ENCODE measurements around the gene XKR8.

The XKR8 gene, protein sequence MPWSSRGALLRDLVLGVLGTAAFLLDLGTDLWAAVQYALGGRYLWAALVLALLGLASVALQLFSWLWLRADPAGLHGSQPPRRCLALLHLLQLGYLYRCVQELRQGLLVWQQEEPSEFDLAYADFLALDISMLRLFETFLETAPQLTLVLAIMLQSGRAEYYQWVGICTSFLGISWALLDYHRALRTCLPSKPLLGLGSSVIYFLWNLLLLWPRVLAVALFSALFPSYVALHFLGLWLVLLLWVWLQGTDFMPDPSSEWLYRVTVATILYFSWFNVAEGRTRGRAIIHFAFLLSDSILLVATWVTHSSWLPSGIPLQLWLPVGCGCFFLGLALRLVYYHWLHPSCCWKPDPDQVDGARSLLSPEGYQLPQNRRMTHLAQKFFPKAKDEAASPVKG

DNA sequence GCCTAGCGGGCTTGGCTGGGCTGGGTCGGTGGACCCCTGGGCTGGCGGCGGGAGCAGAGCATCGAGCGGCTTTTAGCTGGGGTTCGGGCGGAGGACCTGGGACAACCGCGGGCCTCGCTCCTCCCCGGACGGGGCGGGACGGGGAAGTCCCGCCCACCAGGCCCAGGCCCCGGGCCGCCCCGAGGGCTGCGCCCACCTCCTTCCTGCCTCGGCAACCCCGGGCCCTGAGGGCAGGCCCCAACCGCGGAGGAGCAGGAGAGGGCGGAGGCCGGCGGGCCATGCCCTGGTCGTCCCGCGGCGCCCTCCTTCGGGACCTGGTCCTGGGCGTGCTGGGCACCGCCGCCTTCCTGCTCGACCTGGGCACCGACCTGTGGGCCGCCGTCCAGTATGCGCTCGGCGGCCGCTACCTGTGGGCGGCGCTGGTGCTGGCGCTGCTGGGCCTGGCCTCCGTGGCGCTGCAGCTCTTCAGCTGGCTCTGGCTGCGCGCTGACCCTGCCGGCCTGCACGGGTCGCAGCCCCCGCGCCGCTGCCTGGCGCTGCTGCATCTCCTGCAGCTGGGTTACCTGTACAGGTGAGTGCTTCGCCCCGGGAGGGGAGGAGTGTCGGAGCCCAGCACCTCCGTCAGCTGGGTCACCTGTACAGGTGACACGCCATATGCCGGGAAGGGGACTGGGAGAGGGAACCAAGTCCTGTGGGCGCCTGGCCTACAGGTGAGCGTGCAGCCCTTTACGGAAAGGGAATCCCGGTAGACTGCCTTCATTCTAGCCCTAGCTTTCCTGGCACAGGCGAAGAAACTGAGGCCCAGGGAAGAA, at the start of gene XKR8:
Gene XKR8 (plus strand): TSS at position 182 of the 812 bp plus-strand sequence. CDS start 97 bp downstream, at position 279.
- DNase-seq: peak; percentile 90

DNA sequence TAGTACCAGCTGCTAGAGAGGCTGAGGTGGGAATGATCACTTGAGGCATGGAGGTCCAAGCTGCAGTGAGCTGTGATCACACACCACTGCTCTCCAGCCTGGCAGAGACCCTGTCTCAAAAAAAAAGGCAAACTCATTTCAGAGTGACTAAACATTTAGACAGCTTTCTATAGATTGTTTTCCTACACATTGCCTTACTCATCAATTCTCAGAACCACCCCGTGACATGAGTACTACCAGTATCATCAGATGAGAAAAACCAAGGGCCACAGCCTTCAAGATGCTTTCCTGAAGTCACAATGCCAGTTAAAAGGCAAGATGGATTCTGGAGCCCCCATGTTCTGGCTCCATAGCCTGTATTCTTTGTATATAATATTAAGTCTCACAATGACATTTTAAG, 47.3 kb upstream of the XKR8 start:
- DNase-seq: no peak

DNA sequence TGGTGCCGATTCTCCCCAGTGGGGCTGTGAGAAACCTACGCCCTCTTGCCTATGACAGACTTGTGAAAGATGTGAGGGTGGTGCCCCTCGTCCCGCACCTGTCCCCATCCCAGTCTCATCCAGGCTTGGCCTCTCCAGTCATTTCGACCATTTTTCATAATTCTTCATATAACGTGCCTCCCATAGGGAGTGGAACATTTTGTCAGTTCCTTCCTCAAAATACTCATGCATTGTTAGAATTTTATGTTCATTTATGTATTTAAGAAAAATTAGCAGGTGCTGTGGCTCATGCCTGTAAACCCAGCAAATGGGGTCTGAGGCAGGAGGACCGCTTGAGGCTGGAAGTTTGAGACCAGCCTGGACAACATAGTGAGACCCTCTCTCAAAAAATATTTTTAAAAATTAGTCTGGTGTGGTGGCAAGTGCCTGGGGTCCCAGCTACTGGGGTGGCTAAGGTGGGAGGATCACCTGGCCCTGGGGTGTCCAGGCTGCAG, 44.6 kb upstream of the XKR8 start:
- no peak for DNase-seq

DNA sequence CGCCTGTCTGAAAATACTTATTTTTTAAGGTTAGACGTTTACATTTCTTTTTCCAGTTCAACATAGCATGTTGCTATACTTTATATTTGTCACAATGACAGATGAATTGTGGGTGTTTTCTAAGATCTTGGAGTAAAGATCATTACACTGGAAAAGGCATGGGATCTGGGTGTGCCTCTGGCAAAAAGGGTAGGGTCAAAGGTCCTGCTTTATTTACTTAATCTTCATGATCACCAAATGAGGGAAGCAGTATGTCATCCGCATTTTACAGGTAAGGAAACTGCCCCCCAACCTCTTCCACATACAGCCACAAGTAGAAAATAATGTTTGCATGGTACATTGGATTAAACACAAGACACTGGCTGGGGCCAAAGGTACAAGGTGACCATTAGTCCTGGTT, 37.5 kb upstream of the XKR8 start:
- no peak for DNase-seq

DNA sequence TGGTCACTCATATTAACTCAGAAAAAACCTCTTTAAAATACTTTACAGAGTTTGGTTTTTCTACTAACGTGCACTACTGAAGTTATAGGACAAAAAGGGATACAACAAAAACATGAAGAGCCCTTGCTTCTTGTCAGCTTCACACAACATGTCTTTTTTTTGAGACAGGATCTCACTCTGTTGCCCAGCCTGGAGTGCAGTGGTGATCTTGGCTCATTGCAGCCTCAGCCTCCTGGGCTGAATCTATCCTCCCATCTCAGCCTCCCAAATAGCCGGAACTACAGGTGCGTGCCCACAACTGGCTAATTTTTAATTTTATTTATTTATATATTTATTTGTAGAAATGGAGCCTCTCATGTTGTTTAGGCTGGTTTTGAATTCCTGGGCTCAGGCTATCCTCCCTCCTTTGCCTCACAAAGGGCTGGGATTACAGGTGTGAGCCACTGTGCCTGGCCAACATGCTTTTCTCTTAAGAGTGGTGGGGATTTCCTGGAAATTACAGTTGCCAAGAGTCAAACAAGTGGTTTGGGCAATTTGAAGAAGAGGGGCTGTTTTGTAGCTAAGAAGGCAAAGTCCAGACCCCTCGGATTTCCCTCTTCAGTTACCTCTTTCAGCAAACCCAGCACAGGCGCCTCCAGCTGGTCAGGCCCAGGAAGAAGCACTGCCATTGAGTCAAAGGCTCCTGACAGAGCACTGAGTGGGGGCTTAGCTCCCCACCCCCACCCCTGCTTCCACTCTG, 31.4 kb upstream of the XKR8 start:
- no peak for DNase-seq

DNA sequence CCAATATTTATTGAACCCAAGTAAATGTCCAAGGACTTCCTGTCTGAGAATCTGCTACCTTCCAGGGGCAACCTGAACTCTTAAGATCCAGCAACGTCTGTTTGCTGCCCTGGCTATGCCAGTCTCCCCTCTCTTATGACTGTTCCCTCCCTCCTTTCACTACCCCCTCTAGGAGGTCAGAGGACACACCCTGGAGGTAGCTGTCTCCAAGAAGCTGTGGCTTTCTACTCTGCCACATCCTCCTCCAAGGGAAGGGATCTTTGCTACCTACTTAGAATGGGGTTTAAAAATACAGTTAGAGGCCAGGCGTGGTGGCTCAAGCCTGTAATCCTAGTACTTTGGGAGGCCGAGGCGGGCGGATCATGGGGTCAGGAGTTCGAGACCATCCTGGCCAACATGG, 28.6 kb upstream of the XKR8 start:
- DNase-seq: no peak

DNA sequence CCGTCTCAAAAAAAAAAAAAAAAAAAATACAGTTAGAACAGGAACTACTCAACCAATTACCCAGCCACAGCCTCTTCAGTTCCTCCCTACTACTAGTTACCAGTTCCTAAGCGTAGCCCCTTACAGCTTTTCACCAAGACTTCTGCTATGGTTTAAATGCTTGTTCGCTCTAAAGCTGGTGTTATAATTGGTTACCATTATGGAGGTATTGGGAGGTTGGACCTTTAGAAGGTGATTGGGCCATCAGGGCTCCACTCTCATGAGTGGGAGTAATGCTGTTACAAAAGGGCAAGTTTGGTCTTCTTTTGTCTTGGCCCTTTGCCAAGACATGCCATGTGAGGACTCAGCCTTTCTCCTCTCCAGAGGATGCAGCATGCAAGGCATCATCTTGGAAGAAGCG, 28.0 kb upstream of the XKR8 start:
- no peak for DNase-seq

DNA sequence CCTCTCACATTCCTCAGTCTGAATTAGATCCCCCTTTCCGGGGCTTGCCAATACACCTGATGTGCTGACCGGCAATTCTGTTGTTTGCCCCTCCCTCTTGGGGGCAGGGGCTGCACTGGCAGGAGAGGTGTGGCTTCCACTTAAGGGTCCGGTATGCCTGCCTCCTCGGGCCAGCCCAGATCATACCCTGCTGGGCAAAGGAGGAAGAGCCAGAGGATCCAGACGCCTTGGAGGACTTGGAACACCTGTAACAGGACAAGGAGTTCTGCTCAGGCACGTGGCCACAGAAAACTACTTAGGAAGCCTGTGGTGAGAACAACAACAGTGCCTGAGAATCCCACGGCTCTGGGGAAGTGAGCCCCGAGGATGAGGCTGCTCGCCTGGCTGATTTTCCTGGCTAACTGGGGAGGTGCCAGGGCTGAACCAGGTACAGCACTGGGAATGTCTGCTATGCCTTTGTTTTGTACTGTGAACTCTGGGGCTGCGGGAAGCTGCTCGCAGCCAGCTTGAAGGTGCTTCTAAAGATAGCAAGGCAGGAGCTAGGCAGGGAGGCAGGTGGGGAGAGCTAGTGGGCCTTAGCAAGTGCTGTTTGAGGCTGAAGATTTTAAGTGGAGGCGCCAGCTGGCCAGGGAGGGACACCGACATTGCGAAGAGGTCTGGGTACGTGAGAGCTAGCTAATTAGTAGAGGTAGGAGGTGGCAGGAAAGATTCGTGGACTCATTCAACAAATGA, 24.8 kb upstream of the XKR8 start, which contains the start of gene SMPDL3B:
Gene SMPDL3B (plus strand): TSS at position 183 of the 732 bp plus-strand sequence. CDS start 184 bp downstream, at position 367.
- peak; percentile 6 for DNase-seq

DNA sequence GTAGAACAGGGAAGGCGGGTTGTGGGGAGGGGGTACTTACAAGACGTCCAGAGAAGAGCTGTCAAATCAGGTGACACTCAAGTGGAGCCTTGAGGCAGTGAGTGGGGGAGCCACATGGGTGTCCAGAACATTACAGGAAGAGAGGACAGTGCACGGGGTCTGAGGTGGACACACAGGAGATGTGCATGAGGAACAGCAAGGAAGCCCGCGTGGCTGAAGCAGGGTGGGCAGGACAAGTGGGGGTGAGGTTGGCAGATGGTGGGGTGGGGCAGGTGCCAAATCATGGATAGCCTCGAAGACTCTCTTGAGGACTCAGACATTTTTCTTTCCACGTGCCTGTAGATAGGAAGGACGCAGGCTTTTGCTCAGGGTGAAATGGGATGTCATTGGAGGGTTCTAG, 24.1 kb upstream of the XKR8 start:
- no peak for DNase-seq

DNA sequence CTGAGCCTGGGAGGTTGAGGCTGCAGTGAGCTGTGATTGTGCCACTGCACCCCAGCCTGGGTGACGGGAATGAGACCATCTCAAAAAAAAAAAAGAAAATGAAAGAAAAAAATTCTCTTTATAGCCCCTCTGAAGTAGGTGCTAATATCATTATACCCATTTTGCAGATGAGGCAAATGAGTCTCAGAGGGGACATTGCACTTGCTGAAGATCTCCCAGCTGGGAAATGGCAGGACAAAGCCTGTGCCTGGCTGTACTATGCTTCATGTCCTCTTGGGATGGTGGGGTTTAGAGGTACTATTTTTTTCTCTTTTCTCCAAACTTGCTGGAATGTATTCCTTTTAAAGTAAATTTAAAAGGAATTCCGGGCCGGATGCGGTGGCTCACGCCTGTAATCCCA, 23.4 kb upstream of the XKR8 start:
- no peak for DNase-seq

DNA sequence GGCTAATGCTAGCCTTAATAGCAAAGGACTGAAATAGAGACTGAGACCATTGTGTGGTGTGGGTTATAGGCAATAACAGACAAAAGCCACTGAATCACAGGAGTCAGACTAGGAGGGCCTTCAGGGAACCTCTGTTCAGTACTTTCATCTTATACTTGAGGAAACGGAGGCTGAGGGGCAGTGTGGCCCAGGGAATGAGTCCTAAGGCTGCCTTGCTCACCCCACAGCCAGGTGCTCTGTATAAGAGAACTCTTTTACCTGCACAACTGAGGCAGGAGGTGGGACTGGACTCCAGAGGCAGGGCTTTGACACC, 22.3 kb upstream of the XKR8 start:
- no peak for DNase-seq

DNA sequence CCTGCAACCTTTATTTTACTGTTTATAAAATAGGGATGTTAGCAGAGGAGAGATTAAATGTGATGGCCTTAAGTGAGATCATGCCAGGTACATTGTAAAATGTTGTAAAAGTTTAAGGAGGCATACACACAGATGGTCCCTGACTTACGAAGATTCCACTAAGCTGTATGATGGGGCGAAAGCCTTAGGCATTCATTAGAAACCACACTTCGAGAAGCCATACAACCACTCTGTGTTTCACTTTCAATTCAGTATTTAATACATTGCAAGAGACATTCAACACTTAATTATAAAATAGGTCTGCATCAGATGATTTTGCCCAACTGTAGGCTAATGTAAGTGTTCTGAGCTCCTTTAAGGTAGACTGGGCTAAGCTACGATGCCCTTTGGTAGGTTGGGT, 21.3 kb upstream of the XKR8 start:
- no peak for DNase-seq

DNA sequence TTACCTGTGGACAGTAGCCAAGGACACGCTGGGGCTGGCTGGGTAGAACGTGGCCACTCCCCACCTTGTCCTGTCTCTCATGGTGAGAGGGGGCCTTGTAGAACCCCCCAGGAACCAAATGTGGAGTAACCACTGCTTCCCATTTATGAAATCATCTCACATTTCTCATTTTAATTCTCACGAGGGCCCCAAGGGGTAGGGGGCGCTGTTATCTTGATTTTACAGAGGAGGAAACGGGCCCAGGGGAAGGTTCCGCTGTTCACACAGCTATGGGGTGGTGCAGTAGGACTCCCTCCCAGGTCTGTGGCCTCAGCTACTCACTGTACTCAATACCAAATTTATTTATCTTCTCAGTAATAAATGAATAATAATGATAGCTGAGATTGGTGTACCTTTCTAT, 19.5 kb upstream of the XKR8 start:
- DNase-seq: peak; percentile 89

DNA sequence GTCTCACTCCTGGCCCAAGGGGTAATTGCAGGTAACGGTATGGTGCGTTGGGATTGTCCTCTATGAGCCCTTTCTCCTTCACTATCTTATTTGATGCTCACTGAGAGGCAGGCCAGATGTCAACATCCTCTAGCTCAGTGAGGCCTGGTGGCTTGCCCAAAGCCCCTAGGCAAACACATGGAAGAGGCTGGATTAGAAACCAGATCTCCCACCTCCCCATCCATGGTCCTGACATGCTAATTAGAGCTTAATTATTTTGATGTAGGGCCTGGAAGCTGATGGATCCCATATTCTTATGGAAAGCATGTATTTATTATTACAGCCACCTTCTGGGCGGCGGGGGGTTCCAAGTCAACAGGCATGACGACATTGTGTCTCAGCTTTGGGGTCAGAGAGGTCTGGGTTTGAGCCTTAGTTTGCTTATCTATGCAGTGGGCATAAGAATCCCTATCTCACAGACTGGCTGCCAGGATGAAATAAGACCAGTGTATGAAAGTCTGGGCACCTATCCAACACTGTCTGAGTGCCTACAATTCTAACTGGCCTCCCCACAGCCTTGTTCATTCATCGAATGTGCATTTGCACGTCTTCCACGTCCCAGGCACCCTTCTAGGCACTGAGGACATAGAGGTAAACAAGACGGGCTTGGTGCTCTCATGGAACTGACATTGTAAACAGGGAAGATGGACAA, 18.8 kb upstream of the XKR8 start:
- no peak for DNase-seq

DNA sequence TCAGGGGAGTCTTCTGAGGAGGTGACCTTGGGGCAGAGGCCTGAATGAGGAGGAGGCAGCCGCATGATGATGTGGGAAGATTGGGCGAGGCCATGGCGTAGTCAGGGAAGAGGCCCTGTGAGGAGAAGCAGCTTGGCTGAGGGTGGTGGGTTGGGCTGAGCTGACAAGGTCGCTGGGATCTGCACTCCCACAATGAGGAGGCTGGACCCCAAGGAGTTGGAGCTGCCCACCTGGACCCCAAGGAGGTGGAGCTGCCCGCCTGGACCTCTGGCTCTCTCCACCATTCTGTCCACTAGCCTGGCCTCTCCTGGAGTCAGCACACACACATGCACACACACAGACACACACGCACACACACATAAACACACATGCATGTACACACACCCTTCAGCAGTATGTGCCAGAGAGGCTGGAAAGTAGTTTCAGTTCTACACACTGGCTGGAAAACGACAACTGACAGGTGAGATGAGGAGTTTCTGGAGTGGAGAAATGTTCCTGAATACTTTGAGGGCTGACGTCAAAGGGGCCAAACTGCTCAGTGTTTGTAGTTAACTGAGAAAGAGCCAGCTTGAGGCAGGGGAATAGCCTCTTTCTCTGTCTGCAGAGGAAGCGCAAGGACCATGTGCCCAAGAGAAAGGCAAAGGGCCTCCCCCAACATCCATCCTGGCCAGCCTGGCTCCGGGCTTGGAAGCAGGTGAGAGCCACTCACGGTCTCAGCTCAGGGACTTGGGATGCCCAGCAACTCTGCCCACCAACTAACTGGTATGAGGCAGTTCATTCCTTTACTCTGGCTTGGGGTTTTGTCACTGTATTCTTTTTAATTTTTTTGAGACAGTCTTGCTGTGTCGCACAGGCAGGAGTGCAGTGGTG, 17.9 kb upstream of the XKR8 start:
- no peak for DNase-seq

DNA sequence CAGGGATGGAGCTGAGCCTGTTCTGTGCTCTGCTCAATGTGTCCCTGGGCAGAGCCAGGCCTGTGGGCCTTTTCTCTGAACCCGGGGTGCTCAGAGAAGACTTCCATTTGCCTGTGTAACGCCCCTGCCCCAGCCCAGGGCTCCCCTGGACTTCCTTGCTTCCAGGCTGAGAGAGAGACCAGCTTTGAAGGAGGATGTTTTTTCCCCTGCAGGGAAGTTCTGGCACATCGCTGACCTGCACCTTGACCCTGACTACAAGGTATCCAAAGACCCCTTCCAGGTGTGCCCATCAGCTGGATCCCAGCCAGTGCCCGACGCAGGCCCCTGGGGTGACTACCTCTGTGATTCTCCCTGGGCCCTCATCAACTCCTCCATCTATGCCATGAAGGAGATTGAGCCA, 14.8 kb upstream of the XKR8 start:
- DNase-seq: no peak

DNA sequence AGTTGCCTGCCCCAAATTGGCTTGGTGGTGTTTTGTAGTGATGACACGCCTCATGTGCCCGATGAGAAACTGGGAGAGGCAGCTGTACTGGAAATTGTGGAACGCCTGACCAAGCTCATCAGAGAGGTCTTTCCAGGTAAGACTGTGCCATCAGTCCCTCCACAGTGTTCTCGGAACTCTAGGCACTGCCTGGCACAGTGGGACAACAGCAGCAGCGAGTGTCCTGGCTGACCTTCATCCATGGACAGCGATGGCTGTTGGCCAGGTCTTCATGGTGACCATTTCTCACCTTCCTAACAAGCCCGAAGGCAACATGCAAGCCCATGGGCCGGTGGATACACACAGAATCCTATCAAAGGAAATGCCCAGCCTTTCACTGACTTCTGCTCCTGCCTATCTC, 10.7 kb upstream of the XKR8 start:
- no peak for DNase-seq

DNA sequence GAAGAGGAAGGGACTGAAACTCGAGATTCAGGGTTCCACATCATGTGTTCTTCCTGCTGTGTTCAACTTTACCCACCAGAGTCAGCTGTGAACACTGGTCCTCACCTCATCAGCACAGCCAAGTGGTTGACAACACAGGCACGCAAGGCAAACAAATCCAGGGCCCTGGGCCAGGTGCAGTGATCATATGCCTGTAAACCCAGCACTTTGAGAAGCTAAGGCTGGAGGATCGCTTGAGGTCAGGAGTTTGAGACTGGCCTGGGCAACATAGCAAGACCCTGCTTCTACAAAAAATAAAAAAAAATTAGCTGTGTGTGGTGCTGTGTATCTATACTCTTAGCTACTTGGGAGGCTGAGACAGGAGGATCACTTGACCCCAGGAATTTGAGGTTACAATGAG, 8.4 kb upstream of the XKR8 start:
- DNase-seq: no peak

DNA sequence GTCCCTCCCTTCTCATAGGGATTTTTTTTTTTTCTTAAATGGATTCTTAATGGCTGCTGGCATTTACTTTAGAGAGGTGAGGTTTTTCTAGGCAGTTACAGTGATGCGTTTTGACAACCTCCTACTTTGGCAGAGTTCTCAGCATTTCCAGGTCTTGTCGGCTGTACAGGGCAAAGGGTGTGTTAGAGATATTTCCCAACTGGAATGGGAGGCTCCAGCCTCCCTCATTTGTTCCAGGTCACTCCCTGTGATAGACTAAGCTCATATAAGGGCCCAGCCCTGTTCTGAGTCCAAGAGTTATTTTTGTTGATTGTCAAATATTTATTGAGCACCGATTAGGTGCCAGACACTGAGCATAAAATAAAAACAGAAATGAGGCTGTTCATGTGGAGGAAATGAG, 7.6 kb upstream of the XKR8 start:
- no peak for DNase-seq

DNA sequence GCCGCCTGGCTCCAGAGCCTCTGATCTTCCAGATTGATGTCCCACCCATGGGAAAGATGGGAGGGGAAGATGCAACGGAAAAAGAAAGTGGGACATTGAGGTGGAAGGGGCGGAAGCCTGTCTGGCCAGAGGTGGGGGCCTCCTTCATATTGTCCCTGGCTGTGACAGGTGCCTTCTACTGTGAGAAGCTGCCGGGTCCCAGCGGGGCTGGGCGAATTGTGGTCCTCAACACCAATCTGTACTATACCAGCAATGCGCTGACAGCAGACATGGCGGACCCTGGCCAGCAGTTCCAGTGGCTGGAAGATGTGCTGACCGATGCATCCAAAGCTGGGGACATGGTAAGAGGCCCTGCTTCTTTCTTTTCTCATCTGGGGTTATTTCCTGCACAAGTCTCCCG, 5.6 kb upstream of the XKR8 start:
- DNase-seq: no peak

DNA sequence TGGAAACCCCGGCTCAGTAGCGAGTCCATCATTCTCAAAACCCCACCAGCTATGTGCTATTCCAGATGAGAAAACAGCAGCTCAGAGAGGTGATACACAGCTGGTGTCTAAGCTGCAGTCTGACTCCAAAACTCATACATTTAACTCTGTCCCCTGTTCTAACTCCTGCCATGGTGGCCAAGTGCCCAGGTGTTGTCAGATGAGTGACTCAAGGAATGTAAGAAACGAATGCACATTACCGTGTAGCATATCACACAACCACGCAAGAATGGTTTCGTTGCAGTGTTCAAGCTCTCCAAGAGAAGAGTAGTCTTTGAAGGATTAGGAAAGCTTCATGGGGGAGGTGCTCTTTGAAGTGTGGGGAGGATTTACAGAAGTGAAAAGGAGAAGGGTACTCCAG, 4.7 kb upstream of the XKR8 start:
- DNase-seq: no peak
